GM12891 (cell line): ENCODE results near the gene PHF20.

ENCODE experiments used
- POLR2A ChIP-seq: IDR thresholded peaks from 2 replicates; pipeline ENCODE4 v1.6.1; 2011; ENCODE audit warnings: low read depth, low read length, control low read depth
- POLR2AphosphoS5 ChIP-seq: IDR thresholded peaks from 2 replicates; pipeline ENCODE4 v1.6.1; 2011; ENCODE audit warnings: low read depth, low read length, control low read depth

- no peak for TF ChIP-seq POLR2AphosphoS5
- TF ChIP-seq POLR2A = peak; percentile 2; the same call in 1 of the 2 replicates
Measured at GRCh38 chr20:35952480-35953386, 180.9 kb downstream of the PHF20 start.
